ENCODE data around the gene KCNJ16.

The KCNJ16 gene

DNA sequence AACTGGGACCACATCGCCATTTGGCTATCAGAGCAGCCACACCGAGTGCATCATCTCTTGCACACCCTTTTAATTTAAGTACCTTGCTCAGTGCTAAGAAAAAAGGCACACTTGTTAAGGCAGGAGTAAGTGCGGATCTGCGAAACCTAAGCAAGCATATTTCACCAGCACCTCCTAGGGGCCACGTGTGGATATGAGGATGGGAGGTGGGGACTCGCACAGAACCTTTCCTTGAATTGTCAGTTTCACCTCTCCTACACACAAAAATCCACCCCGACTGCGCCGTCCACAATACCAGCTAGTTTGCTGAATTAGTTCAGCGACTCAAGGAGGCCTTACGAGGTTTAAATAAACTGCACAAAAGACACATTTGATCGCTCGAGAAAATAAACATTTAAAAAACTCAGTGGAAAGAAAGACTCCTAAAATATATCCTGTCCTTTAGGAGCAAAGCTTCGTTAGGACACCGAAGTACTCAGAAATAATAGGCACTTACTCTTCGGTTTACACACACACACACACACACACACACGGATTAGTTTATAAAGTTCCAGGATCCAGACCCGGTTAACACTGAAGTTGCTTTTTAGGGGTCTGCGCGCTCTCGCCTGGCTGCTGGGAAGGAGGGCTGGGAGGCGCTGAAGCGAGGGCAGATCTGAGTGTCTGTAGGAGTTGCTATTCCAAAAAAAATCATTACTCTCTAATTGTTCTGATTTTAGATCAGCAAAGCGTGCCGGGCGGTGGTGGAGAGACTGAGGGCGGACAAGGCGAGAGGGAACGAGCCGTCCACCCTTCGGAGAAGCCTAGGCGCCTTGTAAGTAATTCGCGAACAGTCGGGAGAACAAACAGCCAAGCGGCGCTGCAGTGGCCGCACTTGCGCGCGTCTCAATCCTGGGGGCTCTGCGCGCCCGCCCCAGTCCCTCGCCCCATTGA is 93.3 kb downstream of the KCNJ16 start:
- H3K4me3 ChIP-seq (ENCODE audit: low read depth, low read length), result peak overlapping the region; percentile 61
- TF ChIP-seq, protein P1, sequence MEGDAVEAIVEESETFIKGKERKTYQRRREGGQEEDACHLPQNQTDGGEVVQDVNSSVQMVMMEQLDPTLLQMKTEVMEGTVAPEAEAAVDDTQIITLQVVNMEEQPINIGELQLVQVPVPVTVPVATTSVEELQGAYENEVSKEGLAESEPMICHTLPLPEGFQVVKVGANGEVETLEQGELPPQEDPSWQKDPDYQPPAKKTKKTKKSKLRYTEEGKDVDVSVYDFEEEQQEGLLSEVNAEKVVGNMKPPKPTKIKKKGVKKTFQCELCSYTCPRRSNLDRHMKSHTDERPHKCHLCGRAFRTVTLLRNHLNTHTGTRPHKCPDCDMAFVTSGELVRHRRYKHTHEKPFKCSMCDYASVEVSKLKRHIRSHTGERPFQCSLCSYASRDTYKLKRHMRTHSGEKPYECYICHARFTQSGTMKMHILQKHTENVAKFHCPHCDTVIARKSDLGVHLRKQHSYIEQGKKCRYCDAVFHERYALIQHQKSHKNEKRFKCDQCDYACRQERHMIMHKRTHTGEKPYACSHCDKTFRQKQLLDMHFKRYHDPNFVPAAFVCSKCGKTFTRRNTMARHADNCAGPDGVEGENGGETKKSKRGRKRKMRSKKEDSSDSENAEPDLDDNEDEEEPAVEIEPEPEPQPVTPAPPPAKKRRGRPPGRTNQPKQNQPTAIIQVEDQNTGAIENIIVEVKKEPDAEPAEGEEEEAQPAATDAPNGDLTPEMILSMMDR (IDR thresholded peaks at IDR 0.05; ENCODE audit: control insufficient read depth, extremely low read depth, insufficient read depth), result peak; percentile 48
- no peak for DNase-seq (ENCODE audit: low read depth)

DNA sequence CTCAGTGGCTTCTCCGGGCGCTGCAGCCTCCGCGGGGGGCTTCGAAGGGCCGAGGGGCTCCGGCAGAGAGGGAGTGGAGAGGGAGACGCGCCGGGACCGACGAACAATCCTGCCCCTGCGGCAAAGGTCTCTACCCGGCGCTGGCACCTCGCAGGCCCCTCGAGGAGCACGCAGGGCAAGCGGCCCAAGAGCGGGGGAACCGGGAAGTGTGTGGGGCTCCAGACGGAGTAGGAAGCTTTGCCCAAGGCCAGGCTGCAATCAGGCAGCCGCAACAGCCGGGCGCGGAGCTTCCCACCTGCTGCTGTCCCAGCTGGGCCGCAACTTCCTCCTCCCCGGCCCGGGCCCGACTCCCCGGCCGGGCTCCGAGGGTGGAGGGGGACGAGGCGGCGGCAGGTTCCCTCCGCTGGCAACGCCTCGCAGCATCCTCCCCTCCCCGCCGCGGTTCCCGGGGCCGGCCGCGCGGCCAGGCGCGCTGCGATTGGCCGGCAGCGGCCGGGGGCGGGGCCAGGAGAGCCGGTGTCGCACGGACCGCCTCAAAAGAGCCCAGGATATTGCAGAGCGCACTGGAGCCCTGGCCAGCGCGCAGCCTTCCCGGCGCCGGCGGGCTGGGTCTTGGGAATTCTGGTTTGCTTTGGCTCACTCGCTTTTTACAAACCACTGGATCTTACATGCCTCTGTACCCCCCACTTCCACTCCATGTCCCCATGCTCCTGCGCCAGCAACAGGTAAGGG is 94.1 kb downstream of the KCNJ16 start, which contains the start of gene KCNJ2:
Gene KCNJ2 (plus strand): TSS at position 556 of the 732 bp plus-strand sequence. CDS start 5,508 bp downstream, outside the sequence.
- peak within 1 kb of the TSS; percentile 61 for H3K4me3 ChIP-seq (ENCODE audit: low read depth, low read length)
- peak; percentile 17 for DNase-seq (ENCODE audit: low read depth)
- TF ChIP-seq, protein P1 (IDR thresholded peaks at IDR 0.05; ENCODE audit: control insufficient read depth, extremely low read depth, insufficient read depth), result no peak

DNA sequence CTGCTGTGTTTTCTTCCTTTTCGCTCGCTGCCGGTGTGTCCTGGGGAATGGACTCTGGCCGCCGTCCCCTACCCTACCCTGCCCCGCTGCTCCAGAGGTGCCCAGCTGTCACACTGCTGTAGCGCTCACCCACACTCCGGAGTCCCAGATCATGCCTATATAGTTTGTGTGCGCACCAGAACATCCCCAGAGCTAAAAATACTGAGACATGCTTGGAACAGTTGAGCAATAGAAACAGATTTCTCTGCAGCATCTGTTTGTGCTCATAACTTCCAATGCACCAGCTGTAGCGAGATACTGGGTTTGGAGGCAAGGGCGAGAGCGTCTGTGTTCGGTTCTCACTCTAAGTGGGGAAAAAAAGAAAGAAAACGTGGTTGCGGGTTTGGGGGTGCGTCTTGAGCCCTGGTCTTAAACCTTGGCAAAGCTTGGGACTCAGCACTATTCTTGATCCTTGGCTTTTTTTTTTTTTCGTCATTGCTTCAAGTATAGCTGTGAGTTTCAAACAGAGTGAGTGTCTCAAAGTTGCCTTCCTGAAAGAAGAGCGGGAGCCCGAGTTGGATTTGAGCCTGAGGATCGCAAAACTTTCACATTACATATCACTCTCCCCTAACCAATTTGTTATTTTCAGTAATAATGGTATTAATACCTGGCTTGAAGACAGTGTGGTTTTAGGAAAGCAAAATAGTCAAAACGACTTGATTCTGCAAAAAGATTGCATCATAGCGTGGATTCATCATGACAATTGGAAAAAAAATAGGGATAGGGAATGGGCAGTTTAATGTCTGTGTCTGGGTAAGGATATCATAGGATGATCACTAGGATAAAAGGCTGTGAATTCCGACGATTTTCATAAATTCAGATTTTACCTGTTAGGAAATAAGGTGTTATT is 94.9 kb downstream of the KCNJ16 start:
- H3K4me3 ChIP-seq (ENCODE audit: low read depth, low read length), result peak overlapping the region; percentile 61
- DNase-seq (ENCODE audit: low read depth), result no peak
- TF ChIP-seq, protein P1 (IDR thresholded peaks at IDR 0.05; ENCODE audit: control insufficient read depth, extremely low read depth, insufficient read depth), result no peak

DNA sequence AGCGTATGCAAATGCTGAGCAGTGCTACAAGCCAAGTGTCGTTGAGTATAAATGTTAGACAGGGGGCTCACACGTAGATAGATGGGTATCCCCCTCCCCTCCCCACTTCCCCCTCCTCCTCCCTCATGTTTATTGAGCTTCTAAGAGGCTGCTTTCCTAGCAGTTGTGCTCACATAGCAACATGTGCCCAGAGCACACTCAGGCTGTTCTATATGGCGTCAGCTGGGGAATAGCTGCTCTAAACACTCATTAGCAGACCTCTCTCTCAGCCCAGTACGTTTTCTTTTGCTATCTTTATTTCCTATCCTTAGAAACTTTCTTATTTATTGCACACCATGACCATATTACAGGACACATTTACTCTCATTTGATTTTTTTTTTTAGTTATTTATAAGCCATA is 96.1 kb downstream of the KCNJ16 start:
- no peak overlapping the region for H3K4me3 ChIP-seq (ENCODE audit: low read depth, low read length)
- no peak for DNase-seq (ENCODE audit: low read depth)
- TF ChIP-seq, protein P1 (IDR thresholded peaks at IDR 0.05; ENCODE audit: control insufficient read depth, extremely low read depth, insufficient read depth), result no peak

DNA sequence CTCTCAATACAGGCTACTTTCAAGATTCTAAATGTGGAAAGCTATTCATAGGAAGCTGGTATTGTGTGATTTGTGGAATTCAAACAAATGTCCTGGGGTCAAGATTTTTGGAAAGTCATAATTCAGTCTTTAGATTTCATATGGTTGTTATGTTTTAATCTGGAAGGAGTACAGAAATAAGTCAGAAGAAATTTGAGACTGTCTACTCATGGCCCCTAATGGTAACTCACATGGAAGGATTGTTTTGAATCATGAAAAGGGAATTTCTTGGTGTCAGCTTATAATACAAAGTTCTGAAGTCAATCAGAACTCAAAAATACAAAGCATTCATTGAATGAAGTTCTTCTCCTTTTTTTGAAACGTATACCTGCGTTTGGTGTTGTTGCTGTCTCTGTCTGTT is 97.4 kb downstream of the KCNJ16 start:
- TF ChIP-seq, protein P1 (IDR thresholded peaks at IDR 0.05; ENCODE audit: control insufficient read depth, extremely low read depth, insufficient read depth), result no peak
- no peak overlapping the region for H3K4me3 ChIP-seq (ENCODE audit: low read depth, low read length)
- no peak for DNase-seq (ENCODE audit: low read depth)

DNA sequence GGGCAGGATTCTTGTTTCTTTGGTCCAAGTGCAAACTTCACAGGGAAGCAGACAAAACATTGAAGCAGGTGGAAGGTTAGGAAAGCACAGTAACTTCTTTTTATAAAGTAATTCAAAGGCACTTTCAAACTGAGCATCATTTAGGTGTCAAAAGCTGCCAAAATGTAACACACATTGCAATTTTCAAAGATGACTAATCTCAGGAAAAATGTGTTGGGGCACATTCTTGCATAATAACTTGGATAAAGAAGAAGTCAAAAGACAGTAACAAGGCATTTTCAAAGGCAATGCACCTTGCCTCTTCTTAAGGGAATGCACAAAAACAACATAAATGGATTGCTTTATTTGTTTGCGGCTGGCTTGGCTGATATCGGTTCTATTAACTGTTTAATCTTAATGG is 97.9 kb downstream of the KCNJ16 start:
- TF ChIP-seq, protein P1 (IDR thresholded peaks at IDR 0.05; ENCODE audit: control insufficient read depth, extremely low read depth, insufficient read depth), result no peak
- no peak overlapping the region for H3K4me3 ChIP-seq (ENCODE audit: low read depth, low read length)
- no peak for DNase-seq (ENCODE audit: low read depth)

Data from LNCaP clone FGC (cell line).